Stimulated activated naive CD8-positive, alpha-beta T cell treated with anti-CD3 and anti-CD28 coated beads, Interleukin-15, Interleukin-2, amounts not matched to agents 100 U/mL and 50 U/mL, for 24 hours (primary cell): ENCODE measurements around the gene OR2A42.
"Not testable (repeated sequence)": the region's sequence is repeated elsewhere in the genome, so short reads cannot be mapped to it uniquely, and the experiment has no call there.

Source experiments
- ATAC-seq: fragments of 150-1000 bp; cut with Tn5 transposase; one replicate; pipeline ENCODE4 v1.10.0; 2021
- DNase-seq: peaks from one replicate; pipeline ENCODE4 v3.0.0; 2021

Gene OR2A42

GRCh38 chr7:144223675-144224074 lies 15.7 kb downstream of the OR2A42 start:
- DNase-seq, ATAC-seq: not testable (repeated sequence)

DNA sequence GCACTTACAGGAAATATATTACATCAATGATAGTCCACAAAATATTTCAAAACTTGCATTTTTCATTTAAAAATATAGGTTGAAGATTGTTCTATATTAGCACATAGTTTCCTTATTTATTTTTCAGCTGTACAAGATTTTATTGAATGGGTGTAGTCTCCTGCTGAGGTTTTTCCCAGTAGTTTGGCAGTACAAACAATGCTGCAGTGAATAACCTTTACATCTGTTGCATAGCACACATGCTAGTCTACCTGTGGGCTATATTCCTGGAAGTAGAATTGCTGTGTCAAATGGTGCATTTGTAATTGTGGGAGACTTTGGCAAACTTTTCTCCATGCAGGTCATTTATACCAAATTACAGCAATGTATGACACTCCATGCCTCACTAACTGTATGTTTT lies 18.9 kb downstream of the OR2A42 start:
- DNase-seq, ATAC-seq: not testable (repeated sequence)

GRCh38 chr7:144219149-144219548 lies 20.3 kb downstream of the OR2A42 start:
- DNase-seq, ATAC-seq: not testable (repeated sequence)

GRCh38 chr7:144218581-144218980 lies 20.8 kb downstream of the OR2A42 start:
- DNase-seq, ATAC-seq: not testable (repeated sequence)

DNA sequence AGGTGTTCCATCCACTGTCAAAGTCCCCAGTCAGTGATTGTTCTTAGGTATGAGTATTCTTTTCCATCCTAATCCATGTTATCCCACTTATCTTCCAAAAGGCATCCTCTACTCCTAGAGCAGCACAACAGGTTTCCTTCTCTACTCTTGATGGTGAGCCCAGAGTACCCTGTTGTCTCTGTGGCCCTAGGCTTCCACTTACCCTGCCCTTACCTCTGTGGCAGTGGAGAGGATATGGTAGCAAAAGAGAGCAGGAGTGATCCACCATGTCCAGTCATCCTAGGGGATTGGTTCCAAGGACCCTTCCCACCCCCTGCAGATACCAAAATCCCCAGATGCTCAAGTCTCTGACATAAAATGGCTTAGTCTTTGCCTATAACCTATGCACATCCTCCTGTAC lies 22.2 kb downstream of the OR2A42 start:
- not testable (repeated sequence) for ATAC-seq, DNase-seq

- DNase-seq: not testable (repeated sequence)
- ATAC-seq: peak; percentile 43
These were observed 34.1 kb downstream of the OR2A42 start for GRCh38 chr7:144205306-144205705.

DNA sequence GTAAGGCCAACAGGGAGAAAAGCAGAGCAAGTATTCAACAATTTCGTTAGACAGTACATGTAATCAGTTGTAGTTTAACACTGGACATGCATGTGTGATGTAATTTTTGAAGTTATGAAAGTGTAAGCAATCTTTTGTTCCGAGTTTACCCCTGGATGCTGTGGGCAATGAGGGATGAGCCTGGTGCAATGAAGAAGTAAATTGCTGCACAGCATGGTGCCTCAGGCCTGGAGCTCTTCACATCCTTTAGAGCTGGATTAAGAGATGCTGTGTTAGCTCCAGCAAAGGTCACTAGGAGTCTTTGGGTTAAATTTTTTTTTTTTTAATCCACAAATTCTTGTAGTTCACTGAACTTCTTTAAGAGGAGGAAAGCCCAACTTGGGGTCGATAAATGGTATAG lies 36.3 kb downstream of the OR2A42 start:
- not testable (repeated sequence) for DNase-seq, ATAC-seq

GRCh38 chr7:144201978-144202377 lies 37.4 kb downstream of the OR2A42 start:
- DNase-seq: not testable (repeated sequence)
- ATAC-seq: peak; percentile 55

DNA sequence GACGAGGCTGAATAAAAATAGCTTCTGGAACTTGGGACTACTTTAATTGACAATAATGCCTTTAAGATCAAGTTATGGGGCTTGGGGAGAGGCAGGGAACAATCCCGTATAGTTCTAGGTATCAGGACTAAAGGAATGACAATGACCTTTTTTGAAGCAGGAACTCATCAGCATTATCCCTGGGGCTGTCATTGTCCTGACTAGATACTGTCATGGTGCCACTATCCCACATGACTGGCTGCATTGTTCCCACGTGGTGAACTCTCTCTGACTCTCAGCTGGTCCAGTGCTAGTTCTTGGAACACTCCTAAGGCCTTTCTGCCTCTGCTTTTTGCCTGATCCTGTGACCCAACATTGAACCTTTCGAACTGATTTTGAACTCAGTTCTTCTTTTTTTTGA lies 40.5 kb downstream of the OR2A42 start:
- not testable (repeated sequence) for ATAC-seq, DNase-seq

DNA sequence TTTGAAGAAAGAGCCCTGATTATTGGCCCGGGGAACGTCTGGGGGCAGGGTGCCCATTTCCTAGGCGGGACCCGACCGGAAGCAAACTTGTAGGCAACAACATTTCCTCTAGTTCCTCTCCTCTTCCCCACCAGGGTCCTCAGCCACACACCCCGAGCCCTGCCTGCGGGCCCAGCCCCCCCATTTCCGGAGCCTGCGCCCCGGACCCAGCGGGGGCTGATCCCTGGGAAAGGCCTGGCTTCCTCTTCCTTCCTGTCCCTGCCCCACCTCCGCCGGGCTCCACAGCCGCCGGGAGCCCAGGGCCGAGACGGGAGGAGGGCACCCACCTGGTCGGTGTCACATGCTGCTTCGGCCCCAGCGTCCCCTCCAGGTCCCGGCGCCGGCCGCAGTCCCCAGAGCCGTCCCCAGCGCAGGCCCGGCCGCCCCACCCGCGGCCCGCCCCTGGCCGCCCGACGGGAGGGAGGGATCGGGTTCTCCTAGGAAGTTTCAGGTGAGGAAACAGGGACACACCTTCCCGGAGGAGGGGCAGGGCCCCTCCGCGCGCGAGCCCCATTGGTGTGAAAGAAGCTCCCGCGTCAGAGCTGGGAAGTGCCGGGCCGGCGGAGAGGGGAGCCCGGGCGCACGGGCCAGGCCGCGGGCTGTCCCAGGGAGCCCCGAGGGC lies 44.1 kb downstream of the OR2A42 start, which contains the start of gene ARHGEF35:
ARHGEF35 (minus strand) TSS at position 622 of the 661 bp plus-strand sequence. CDS start 7,450 bp downstream, outside the sequence.
- peak; percentile 68 for ATAC-seq
- not testable (repeated sequence) for DNase-seq

DNA sequence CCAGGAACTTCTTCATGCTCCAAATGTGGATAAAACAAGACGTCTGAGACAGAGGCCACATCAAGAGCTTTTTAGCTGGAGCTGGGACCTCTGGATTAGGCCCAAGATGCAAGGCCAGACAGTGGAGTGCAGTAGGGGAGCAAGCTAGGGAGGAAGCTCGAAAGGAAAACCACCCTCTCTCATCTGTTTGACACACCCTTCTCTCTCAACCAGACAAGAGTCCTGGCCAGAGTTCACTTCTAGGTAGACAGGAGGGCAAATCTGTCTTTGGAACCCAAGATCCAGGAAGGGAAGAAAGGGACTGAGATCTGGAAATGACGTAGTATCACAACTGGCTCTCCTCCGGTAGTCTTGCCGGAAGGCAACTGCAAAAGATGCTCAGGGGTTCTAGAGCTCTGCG lies 45.0 kb downstream of the OR2A42 start:
- not testable (repeated sequence) for DNase-seq, ATAC-seq

DNA sequence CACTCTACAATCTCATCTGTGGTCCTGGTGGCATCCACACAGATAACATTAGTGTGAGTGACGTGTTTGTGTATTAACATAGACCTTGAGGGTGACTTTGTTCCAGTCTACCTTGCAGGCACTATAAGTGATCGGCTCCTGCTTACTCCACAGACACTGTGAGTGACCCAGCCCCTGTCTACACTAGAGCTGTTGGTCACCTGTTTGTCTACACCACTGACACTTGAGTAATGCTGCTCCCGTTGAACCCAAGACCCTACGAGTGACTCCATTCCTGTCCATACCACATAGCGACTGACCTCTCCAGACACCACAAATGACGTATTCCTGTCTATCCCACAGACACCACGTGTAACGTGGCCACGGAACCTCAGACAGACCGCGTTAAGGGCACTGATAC lies 45.6 kb downstream of the OR2A42 start:
- not testable (repeated sequence) for DNase-seq, ATAC-seq

- ATAC-seq, DNase-seq: not testable (repeated sequence)
These were observed 50.7 kb downstream of the OR2A42 start for GRCh38 chr7:144188578-144189171.

DNA sequence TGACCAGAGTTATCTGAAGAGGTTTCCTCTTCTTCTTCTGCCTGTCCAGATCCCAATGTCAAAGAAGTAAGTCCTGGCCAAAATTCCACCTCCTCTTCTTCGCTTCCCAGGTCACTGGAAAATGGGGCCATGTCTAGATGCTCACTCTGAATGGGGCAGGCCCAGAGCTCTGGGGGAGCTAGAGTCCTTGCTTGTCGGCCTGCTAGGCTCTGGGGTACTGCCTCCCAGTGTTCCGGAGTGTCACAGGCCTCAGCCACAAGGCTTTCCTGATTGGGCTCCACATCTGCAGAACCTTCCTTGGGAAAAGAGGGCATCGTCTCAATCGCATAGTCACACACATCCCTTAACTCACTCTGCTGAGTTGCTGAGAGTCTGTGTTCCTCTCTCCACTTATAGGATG lies 51.6 kb downstream of the OR2A42 start:
- DNase-seq, ATAC-seq: not testable (repeated sequence)

DNA sequence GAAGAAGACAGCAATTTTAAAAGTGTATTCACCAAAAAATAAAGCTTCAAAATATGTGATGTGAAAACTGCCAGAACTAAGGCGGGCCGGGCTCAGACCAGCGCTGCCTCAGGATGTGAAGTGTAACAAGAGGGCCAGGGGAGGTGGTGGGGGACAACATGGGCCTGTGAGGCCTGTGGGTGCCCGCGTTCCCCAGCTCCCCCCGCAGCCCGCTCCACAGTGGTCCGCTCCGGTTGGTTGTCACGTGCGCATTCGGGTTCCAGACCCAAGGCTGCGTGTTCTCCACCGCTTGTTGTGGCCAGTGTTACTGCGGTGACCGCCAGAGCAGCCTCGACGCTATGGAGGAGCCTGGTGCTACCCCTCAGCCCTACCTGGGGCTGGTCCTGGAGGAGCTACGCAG lies 56.2 kb downstream of the OR2A42 start, which contains the start of gene CTAGE4:
CTAGE4 (plus strand) TSS at position 301 of the 400 bp plus-strand sequence; CDS start at position 339, 38 bp downstream.
- DNase-seq, ATAC-seq: not testable (repeated sequence)

DNA sequence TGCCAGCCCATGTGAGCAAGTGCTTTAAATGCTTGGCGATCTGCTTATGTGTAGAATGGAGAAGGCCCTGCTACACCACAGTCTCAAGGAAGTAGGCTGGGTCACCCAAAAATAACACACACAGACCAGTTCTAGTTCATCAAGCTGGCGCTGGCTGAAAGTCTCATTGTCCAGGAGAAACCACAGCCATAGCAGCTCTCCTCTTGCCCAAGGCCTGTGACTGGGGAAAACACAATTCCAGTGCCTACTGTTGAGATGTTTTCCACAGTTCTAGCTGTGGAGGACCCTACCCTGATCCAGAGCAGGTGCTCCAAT lies 60.3 kb downstream of the OR2A42 start:
- not testable (repeated sequence) for DNase-seq, ATAC-seq

DNA sequence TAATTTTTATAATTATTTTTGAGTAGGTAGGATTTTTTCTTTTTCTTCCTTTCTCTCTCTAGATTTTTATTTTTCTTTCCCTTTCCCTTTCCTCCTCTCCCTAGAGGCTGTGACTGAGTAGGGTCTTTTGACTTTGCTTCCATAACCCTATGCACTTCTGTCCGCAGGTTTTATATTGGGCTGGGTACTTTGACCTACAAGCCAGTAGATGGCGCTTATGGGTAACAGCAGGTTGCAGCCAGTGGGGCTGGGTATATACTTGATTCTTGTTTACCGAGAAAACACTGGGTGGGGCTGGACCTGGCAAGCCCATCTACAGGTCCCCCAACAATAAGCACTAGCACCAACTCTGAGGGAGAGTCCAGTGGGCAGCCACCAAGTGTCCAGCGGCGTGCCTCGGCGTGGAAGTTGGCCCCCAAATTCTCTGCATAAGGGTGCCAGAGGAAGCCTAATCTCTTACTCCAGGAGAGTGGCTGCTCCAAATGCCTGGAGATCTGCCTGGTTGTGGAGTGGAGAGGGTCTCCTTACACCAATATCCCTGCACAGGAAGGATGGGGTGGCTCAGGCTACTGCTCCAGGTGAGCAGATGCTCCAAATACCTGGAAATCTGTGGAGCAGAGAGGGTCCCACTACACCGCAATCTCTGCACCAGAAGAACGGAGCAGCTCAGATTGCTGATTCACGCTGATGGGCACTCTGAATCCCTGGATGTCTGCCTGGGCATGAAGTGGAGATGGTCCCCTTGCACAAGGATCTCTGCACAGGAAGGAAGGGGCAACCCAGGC lies 60.8 kb downstream of the OR2A42 start:
- ATAC-seq: peak; percentile 82

More for the DNA sequence above, 60.8 kb downstream of the OR2A42 start:
- not testable (repeated sequence) for DNase-seq
